ENCODE measurements around the gene IDI1.
"Not testable (repeated sequence)": the region's sequence is repeated elsewhere in the genome, so short reads cannot be mapped to it uniquely, and the experiment has no call there.

IDI1 gene

DNA sequence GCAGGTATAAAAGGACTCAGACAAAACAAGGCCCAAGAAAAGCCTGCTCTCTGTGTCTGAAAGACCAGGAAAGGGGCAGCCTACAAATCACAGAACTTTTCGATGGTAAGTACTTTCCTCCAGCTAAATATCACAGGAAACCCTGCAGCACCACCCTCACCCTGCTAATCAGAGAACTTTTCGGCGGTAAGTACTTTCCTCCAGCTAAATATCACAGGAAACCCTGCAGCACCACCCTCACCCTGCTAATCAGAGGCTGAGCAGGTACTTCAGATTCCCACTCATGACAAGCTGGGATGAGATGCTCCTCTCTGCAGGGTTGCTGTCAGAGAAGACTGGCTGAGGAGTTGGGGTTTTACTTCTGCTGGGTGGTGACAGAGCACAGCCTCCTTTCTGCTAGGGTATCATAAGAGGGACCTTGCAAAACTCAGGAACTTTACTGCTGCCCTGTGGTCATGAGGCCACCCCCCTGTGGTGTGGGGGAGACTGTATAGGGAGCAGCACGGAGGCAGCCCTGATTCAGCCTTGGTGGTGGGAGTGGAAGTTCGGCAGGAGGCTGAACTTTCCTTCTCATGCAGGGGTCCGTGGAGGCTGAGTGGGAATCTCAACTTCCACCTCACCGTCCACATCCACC lies 14.4 kb upstream of the IDI1 start:
- peak in 1 of 2 donors; percentile 53 for DNase-seq

DNA sequence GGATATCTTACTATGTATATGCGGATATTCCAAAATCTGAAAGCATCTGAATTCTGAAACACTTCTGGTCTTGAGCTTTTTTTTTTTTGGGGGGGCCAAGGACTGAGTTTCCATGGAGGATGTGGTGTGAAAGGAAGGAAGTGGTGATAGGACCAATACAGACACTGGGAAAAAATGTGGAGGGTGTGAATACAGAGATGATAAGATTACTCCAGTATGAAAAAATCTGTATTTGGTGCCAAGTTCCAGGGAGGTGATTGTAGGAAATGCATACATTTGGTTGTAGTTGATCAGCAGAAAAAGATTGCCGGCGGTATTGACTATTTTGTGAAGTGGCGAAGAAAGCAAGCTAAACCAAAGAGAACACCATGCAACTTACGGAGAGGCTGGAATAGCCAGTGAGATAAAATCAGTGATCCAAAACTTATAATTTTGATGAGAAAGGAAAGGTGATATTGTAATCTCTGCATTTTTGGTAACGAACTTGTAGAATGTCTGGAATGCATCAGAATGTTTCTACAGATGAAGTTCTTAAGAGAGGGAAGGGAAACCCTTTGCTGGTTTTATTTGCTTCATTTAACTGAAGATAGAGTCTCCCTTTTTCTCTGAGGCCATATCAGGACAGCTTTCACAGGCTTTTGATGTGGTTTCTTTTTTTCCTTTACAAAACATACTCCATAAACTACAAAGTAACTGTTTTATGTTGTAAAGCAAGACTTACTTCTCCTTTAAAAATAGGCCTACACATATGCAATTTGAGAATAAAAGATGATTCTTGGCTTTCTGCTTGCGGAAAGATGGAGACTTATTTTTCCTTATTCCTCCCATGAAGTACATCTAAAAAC lies 13.2 kb upstream of the IDI1 start:
- no peak for DNase-seq

DNA sequence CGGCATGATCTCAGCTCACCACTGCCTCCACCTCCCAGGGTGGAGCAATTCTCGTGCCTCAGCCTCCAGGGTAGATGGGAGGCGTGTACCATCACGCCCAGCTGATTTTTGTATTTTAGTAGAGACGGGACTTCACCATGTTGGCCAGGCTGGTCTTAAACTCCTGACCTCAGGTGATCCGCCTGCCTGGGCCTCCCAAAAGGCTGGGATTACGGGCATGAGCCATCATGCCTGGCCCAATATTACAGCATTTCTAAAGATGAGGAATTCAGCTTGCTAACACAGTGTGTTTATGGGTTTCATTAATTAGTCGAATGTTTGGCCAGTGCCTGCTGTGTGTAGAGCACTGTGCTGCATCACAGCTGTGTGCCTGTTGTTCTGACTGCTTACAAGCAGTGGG lies 11.0 kb upstream of the IDI1 start:
- DNase-seq = no peak

DNA sequence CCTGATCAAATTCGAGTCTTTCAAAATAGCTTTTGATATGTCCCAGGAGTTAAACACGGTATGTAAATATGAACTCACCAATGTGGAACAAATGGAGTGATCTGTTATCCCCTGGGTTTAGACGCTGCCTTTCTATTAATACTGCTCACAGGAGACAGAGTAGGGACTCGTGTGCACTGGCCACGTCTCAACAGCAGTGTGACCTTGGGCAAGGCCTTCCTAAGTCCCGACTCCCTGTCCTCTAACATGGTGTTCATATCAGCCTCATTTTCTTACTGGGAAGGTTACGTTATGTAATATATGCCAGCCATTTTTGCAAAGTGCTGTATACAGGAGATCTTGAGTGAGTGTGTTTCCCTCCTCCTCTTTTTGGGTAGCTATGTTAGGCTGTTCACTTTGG lies 9.1 kb upstream of the IDI1 start:
- no peak for DNase-seq

DNA sequence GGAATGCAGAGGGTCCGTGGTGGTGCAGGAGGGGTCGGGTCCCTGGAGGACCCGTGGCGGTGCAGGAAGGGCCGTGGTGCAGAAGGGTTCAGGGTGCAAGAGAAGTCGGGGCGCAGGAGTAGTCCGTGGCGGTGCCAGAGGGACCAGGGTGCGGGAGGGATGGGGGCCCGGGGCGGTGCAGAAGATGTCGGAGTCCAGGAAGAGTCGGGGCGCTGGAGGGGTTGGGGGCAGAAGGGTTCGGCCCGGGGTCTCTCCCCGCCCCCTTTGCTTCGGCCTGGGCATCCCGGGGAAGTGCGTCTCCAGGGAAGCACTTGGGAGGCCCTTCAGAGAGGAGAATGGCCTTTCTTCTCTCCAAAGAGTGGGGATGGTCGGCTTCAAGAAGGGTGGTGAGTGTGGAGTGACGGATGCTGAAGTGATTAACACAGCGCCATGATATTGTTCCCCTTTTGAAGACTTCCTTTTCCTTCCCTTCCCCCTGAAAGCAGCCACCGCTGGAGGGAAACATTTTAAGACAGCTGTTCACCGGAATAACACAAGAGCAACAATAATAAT lies 8.3 kb upstream of the IDI1 start:
- DNase-seq = peak; percentile 73 to 76

DNA sequence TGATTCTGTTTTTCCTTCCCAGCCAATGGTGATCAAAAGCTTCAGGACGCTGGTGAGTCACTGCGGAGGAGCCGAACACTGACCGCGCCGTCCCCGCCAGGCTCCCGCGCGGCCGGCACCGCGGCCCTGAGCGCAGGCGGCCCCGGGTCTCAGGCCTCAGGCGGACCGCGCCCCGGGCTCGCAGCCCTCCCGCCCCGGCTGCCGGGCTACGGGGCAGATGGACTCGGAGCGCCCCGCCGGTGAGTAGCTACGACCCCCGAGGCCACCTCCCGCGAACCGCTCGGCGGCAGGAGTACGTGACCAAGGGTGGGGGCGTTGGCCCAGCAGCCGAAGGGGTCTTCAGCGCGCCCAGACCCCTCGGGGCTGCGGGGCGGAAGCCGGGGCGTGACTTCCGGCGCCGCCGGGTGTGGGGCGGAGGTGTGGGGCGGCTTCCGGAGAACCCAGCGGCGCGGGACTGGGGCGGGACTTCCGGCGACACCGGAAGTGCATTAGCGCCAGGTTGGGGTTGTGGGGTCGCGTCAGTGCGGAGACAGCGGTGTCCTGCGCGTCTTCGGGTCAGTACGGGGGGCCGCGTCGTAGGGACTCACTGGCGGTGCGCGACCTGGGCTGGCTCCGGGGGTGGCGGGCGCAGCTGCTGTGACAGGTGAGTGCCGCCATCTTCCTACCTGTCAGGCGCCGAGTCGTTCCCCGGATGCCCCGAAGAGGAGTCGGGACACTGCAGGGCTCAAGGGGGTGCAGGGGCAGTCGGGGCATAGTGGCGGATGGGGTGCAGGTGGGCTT lies 7.6 kb upstream of the IDI1 start, which contains the start of gene WDR37:
Gene WDR37 (plus strand): TSS at position 60 of the 780 bp plus-strand sequence. CDS start 15,771 bp downstream, outside the sequence.
- DNase-seq = peak; percentile 76 to 84

DNA sequence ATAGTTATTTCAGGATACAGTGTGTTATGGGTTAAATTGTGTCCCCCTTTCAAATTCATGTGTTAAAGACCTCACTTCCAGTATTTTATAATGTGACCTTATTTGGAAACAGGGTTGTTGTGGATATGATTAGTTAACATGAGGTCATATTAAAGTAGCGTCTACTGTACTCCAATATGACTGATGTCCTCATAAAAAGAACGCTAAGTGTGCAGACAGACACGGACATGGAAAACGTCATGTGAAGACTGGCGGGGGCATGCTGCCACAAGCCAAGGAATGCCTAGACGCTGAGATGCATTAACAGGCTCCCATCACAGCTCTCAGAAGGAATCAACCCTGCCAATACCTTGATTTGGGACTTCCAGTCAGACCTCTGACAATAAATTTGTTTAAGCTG lies 5.8 kb upstream of the IDI1 start:
- DNase-seq = no peak

DNA sequence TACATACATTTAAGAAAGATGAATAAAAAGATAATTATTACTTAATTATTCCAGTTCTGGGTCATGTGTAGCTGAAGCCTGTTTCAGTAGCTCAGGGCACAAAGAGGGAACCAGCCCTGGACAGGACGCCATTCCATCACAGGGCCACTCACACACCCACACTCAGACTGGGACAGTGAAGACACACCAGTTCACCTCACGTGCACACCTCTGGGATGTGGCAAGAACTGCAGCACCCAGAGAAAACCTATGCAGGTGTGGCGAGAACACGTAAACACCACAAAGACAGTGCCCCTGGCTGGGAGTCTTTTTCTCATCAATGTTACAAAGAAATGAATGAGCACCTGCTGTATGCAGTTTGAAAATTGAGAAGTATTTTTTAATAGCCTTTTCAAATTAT lies 1.6 kb upstream of the IDI1 start:
- DNase-seq = peak; percentile 51 to 71

DNA sequence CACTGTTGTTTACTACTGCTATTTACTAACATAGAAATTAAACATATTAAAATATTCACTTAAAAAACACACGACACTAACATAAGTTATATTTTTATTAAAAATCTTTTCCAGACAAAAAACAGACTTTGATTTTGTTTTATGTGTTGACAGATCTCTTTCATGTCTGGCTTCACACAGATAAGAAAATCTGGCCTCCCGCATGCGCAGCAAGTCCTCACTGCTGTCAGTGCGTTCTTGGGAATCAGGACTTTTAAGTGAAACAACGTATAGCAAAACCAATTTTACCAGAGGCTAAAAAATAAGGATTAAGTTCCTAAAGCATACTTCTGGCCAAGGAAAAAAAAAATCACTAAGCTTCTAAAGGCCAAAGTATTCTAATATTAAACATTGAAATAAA lies 1.2 kb upstream of the IDI1 start:
- no peak for DNase-seq

DNA sequence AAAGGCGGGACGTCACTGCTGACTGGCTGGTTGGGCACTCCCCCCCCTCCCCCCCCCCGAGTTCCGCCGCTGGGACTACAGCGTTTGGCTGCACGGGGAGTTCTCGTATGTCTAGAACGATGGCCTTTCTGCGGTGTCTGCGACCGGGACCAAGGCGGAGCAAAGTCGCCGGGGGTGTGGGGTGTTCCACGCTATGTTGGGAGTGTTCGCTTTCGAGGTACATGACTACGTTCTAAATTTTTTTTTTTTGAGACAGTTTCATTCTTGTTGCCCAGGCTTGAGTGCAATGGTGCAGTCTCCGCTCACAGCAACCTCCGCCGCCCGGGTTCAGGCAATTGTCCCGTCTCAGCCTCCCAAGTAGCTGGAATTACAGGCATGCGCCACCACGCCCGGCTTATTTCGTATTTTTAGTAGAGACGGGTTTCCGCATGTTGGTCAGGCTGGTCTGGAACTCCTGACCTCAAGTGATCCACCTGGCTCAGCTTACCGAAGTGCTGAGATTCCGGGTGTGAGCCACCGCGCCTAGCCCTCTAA lies 573 bp upstream of the IDI1 start:
- no peak for DNase-seq

DNA sequence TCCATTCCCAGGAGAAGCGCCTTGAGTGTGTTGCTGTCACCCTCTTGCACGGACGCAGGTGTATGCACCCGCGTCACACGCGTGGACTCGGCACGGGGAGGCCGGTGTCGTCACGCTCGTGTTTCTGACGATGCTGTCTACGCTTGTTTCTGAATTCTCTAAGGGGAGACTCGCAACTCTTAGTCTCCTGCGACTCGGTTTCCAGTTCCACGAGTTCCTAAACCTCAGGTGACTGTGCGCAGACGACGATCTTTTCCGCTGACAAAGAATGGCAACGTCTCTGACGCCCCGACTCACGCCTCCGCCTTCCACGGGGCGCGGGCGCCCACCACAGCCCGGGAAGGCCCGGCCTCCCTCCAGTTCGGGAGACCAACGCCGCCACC lies 579 bp downstream of the IDI1 start:
- peak; percentile 5 to 68 for DNase-seq

DNA sequence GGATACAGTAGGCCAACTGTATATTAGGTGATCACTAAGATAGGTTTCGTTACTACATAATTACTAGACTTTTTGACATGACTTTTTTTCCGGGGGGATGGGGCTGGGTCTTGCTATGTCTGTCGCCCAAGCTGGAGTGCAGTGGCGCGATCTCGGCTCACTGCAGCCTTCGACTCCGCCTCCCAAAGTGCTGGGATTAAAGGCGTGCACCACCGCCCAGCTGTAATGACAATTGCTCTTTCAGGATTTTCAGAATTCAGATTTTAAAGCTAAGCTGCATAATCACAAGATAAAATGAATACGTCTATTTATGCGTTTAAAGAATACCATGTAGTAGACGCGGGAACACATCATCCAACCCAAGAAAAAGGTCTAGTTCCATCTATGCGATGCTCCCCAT lies 982 bp downstream of the IDI1 start:
- DNase-seq = peak; percentile 4 to 7

DNA sequence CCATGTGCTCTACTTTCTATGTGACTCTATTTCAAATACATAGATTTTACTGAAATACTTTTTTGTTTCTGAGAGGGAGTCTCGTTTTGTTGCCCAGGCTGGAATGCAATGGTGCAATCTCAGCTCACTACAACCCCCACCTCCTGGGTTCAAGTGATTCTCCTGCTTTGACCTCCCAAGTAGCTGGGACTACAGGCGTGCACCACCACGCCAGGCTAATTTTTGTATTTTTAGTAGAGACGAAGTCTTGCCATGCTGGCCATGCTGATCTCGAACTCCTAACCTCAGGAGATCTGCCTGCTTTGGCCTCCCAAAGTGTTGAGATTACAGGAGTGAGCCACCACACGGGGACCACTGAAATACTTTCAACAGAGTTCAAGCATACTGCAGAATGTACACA lies 3.5 kb downstream of the IDI1 start:
- no peak for DNase-seq

DNA sequence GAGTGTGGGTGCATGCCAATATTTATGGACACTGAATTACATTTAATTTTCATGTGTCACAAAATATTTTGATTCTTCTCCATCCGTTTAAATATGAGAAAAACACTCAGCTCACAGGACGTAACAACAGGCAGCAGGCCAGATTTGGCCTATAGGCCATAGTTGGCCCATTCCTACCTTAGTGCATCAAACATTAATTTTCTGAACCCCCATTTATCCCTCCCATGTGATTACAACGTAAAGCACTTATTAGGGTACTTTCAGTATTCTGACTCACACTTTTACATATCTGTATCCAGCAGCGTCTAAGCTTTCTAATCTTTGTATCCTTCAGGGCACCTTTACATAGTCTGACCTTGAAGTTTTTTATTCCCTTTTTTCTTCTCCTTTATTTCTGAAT lies 4.0 kb downstream of the IDI1 start:
- DNase-seq = no peak

DNA sequence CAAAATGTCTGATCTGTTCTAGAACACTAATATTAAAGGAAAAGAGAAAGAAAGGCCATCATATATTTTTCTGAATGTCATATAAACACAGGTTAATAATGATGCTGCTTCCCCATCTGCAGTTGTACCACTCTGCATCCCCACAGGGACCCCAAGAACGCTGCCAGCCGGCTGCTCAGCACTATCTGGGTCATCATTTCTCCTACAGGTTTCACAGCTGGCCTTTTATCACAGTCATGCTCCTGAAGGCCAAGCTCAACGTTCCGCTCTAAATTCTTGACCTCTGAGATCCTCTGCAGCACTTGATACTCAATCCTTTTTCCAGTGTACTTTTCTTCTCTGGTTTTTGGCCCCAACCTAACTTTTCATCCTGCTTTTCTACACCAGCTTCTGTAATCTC lies 4.8 kb downstream of the IDI1 start:
- no peak for DNase-seq

DNA sequence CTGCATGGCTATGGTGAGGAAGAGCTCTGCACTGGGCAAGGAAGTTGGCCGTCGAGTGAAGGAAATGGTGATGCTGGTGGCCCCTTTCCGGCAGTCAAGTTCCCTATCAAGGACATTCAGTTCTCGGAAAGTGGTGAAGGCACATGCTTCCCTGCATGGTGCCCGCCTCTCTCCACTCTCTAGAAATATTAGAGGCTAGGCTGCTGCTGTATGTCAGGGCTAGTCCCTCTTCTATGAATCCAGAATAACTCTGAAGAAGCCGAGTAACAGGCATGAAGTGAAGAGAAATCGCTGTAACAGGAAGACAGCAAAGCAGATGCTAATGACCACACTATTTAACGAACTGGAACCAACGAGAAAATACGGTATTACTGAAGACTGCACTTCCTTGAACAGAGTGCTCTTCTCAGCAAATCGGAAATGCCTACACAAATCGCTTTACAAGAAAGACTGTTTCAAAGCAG lies 5.4 kb downstream of the IDI1 start:
- peak; percentile 56 to 59 for DNase-seq

DNA sequence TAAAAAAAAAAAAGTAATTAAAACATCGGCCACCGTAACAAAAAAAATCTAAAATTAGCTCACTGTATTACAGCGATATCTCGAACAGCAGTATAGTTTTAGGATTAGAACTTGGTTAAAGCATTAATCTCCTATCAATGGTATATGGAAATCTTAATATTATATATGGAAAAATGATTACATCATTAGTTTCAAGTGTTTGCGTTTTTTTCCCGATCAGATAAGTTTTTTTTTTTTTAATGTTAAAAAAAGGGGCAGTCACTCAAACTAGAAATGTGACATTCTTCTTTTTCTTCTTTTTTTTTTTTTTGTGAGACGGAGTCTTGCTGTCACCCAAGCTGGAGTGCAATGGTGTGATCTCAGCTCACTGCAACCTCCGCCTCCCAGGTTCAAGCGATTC lies 7.4 kb downstream of the IDI1 start:
- DNase-seq = no peak

DNA sequence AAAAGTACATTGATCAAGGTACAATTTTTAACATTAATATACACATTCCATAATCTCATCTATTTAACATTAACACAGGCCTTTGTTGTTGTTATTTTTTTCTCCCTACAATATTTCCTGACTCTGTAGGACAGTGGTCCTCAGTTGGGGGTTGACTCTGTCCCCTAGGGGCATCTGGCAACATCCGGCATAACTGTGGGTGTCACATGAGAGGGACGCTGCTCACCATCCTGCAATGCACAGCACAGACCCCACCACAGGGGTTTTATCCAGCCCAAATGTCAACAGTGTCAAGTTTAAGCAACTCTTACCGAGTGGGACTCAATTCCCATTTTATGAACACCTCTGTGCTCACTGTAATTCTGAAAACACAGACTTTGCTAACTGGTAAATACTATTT lies 8.8 kb downstream of the IDI1 start:
- DNase-seq = no peak

DNA sequence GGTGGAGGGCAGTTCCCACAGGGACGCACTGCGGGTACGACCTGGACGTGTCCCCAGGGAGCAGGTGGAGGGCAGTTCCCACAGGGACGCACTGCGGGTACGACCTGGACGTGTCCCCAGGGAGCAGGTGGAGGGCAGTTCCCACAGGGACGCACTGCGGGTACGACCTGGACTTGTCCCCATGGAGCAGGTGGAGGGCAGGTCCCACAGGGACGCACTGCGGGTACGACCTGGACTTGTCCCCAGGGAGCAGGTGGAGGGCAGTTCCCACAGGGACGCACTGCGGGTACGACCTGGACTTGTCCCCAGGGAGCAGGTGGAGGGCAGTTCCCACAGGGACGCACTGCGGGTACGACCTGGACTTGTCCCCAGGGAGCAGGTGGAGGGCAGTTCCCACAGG lies 10.2 kb downstream of the IDI1 start:
- not testable (repeated sequence) for DNase-seq

DNA sequence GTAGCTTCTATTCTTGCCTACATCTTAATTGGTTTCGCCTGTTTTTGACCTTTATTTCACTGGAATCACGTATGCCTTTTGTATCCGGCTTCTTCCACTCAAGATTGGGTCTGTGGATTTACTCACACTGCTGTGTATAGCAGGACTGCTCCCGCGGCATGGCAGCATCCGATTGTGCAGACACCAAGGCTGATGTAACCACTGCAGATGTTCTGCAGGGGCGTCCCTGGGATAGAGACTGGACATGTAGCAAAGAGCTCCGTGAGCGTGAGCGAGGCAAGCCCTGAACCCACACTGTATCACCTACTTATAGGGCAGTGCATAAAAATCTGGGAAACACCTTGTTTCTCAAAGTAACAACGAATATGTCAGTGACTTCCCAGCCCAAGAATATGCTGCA lies 11.8 kb downstream of the IDI1 start:
- DNase-seq = no peak

DNA sequence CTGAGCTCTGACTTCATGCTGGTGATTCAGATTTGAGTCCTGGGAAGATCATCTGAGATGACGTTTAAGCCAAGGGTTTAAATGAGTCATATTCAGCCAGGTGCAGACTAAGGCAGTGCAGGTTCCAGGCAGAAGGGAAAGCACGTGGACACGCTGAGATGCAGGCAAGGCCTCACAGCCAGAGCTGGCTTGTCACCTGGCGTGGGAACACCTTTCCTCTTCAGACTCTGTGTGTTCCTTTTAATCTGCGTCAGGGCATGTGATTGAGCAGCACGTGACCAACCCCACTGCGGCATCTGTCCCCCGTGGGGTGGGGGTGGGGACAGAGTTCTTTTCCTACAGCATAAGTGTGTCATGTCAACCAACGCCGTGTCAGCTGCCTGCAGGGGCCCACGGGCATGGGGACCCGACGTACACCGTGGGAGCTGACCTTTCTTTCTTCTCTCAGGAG lies 12.6 kb downstream of the IDI1 start:
- DNase-seq = no peak

DNA sequence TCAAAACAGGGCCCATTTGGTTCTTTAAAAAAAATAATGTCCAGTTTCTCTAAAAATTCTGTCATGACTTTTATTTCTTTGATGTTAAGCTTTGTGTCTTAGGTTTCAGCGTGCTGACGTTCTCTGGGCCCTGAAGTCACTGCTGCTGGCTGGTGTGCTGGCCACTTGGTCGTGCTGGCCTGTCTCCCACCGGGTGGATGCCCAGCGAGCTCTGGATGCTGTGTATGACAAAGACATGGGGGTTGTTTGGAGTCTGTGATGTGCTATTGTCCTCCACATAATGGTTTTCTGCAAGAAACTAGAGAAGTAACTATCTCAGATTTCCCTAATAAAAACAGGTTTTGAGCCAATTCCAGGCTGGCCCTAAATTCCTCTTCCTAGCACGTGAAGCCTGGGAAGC lies 13.7 kb downstream of the IDI1 start:
- DNase-seq = no peak

DNA sequence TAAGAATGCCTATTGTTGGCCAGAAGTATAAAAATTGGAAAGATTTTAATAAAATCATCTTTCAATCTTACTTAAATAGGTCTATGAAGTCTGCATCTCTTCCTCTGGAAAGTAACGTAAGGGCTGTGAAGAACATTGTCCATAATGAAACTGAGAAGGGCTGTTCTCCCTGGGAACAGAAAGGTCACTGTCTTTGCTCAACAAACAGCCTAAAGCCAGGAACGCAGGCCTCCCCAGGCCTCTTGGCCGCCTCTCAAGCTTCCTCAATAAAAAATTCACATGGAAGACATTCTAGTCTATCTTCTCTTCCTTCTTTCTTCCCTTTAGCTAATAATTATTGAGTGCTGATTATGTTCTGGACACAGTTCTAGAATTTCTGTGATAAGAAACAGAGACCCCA lies 14.2 kb downstream of the IDI1 start:
- no peak for DNase-seq
